ENCODE results near the gene OOSP1.

GRCh38 chr11:59983212-59983611, 45.0 kb downstream of the OOSP1 start:
- TF ChIP-seq CTCF (IDR thresholded peaks at IDR 0.05) (no peak), POLR2A (IDR thresholded peaks at IDR 0.05) (no peak), POLR2AphosphoS5 (IDR thresholded peaks at IDR 0.05; ENCODE audit: insufficient read depth in 1 of 2, low read depth in 1 of 2) (no peak)

Data from vagina (tissue), 2 donors.